IMR-90 (cell line): ENCODE data around the gene AMIGO1.

Experiments
- BHLHE40 ChIP-seq: fragments of 150-350 bp; IDR thresholded peaks from 2 replicates; pipeline ENCODE4 v1.6.1; 2016; ENCODE audit warnings: mild to moderate bottlenecking, low read depth, low read length
- CTCF ChIP-seq: conservative IDR thresholded peaks from 2 replicates; pipeline ENCODE4 v1.5.1; 2012; ENCODE audit warnings: mild to moderate bottlenecking, low read depth, low read length, improper control_type of control experiment
- MXI1 ChIP-seq: IDR thresholded peaks from 2 replicates; pipeline ENCODE4 v1.6.1; 2012; ENCODE audit warnings: low read depth, mild to moderate bottlenecking, low read length, moderate library complexity, borderline replicate concordance
- NFE2L2 ChIP-seq: fragments of 150-350 bp; IDR thresholded peaks from 2 replicates; pipeline ENCODE4 v1.6.1; 2016; ENCODE audit warnings: low read depth, mild to moderate bottlenecking, low read length
- POLR2A ChIP-seq: IDR thresholded peaks from 2 replicates; pipeline ENCODE4 v1.6.1; 2012; ENCODE audit warnings: mild to moderate bottlenecking, low read depth, low read length
- RAD21 ChIP-seq: IDR thresholded peaks from 2 replicates; pipeline ENCODE4 v1.6.1; 2012; ENCODE audit warnings: low read length, improper control_type of control experiment
- RCOR1 ChIP-seq: IDR thresholded peaks from 2 replicates; pipeline ENCODE4 v1.6.1; 2012; ENCODE audit warnings: mild to moderate bottlenecking, low read length, improper control_type of control experiment; ENCODE audit not compliant: insufficient replicate concordance
- RFX5 ChIP-seq: IDR thresholded peaks from 2 replicates; pipeline ENCODE4 v1.8.0; 2012; ENCODE audit warnings: low read depth, mild to moderate bottlenecking, low read length, moderate library complexity
- USF2 ChIP-seq: fragments of 150-350 bp; IDR thresholded peaks from 2 replicates; pipeline ENCODE4 v1.6.1; 2017; ENCODE audit warnings: mild to moderate bottlenecking, antibody characterized with exemption, low read length, low read depth

- TF ChIP-seq CTCF (no peak; the same call in 1 of the 2 replicates), POLR2A (no peak), RAD21 (no peak), RFX5 (no peak), RCOR1 (no peak), MXI1 (no peak), USF2 (no peak), BHLHE40 (no peak), NFE2L2 (no peak)
These were observed 21.3 kb downstream of the AMIGO1 start for GRCh38 chr1:109488201-109488600.
